ACC112 (cell line): ENCODE measurements around the gene C14orf119.

Experiments used
- H2AFZ ChIP-seq: fragments of 200-600 bp; sonication (generic); one replicate; pipeline ENCODE4 v1.6.0; 2017; ENCODE audit warnings: antibody characterized with exemption, low read length; ENCODE audit not compliant: unreplicated experiment
- H3K27ac ChIP-seq: fragments of 200-600 bp; sonication (generic); 2 replicates; pipeline ENCODE4 v1.5.1; 2014; ENCODE audit warnings: low read depth, mild to moderate bottlenecking, antibody characterized with exemption, low read length, moderate library complexity
- H3K27me3 ChIP-seq: fragments of 200-600 bp; sonication (generic); 2 replicates; pipeline ENCODE4 v1.6.1; 2014; ENCODE audit warnings: mild to moderate bottlenecking, antibody characterized with exemption, low read length, moderate library complexity, mixed read lengths; ENCODE audit not compliant: insufficient read depth
- H3K36me3 ChIP-seq: fragments of 200-600 bp; sonication (generic); 2 replicates; pipeline ENCODE4 v1.6.1; 2016; ENCODE audit warnings: mild to moderate bottlenecking, antibody characterized with exemption, low read length, moderate library complexity, mixed read lengths; ENCODE audit not compliant: insufficient read depth
- H3K4me1 ChIP-seq: fragments of 200-600 bp; sonication (generic); one replicate; pipeline ENCODE4 v1.6.1; 2016; ENCODE audit warnings: low read length, mixed read lengths; ENCODE audit not compliant: insufficient read depth, unreplicated experiment, control insufficient read depth
- H3K4me3 ChIP-seq: fragments of 200-600 bp; sonication (generic); 2 replicates; pipeline ENCODE4 v1.5.1; 2014; ENCODE audit warnings: mild to moderate bottlenecking, low read depth, low read length
- H3K79me2 ChIP-seq: fragments of 200-600 bp; sonication (generic); one replicate; pipeline ENCODE4 v1.6.0; 2016; ENCODE audit warnings: low read length; ENCODE audit not compliant: control insufficient read depth, unreplicated experiment, insufficient read depth

Gene C14orf119

DNA sequence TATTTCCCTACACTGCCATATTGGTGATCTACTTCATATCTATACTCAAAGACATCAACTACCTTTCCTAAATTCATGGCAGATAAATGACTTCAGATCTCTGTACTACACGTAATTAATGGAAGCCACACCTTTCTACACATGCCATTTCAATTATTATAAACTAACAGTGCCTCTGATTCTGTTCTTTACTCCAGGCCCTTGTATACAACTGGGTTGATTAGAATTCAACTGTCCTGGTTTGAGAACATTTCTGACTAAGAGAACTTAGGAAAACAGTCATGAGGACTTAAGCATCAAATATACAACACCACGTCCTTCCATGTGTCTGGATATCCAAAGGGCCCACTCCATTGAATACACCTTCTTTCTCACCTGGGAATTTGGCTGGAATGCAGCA is 2.2 kb upstream of the C14orf119 start:
- no peak overlapping the region for H2AFZ ChIP-seq
- H3K4me1 ChIP-seq = peaks cover 33% of the 10 kb centered on the region
- H3K27me3 ChIP-seq = no peaks in the 10 kb centered on the region
- peaks cover 70% of the 10 kb centered on the region for H3K79me2 ChIP-seq
- no peak overlapping the region for H3K27ac ChIP-seq
- H3K4me3 ChIP-seq = peak overlapping the region; percentile 83
- peaks cover 41% of the 10 kb centered on the region for H3K36me3 ChIP-seq

DNA sequence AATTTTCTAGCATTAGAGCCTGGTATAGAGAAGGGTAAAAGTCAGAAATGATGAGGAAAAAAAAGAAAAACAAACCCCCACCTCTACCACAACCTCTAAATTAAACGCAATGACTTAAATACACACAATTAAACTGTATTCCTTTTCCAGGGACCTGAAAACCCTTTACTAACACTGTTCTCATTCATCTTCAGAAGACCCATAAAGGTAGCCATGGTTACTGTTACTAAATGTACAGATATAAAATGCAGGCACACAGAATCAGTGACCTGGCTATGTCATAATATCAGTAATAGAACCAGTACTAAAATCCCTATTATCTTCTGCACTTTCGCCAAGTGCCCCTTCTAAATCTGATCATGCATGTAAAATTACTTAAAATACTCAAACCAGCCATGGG is 1.8 kb upstream of the C14orf119 start:
- Histone ChIP-seq H3K36me3 (peaks cover 41% of the 10 kb centered on the region), H2AFZ (no peak overlapping the region), H3K27me3 (no peaks in the 10 kb centered on the region), H3K27ac (no peak overlapping the region; the same call in 1 of the 2 replicates), H3K79me2 (peaks cover 73% of the 10 kb centered on the region), H3K4me3 (peak overlapping the region; percentile 83), H3K4me1 (peaks cover 33% of the 10 kb centered on the region)

DNA sequence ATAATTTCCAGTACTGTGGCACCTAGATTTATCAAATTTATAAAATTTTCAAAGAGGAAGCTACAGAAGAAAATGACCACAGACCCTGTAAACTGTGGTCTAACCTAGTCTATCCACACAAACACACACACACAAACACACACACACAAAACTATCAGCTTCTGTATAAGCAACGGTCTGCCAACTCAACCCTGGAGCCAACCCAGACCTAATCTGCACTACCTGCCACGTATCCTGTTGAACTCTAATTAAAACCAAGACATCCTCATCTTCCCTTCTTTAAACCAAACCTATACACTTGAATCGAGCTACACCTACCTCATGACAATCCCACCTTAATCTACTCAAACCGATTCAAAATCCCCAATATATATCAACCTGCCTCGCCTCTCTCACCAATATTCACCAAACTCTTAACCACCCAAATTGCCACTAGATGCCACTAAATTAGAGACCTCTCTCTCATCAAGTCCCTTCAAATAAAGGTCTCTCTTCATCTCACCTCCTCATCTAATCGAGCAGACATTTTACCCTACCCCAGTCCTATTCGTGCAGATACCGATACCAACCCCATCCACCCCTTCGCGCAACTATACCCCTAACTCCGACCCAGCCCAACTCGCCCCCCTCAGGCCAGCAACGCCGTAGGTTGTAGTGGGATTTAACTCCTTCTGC is 1.2 kb upstream of the C14orf119 start:
- Histone ChIP-seq H2AFZ (peak overlapping the region; percentile 83), H3K27ac (peak overlapping the region; percentile 88), H3K4me1 (peaks cover 33% of the 10 kb centered on the region), H3K79me2 (peaks cover 76% of the 10 kb centered on the region), H3K27me3 (no peaks in the 10 kb centered on the region), H3K36me3 (peaks cover 44% of the 10 kb centered on the region), H3K4me3 (peak overlapping the region; percentile 83)

DNA sequence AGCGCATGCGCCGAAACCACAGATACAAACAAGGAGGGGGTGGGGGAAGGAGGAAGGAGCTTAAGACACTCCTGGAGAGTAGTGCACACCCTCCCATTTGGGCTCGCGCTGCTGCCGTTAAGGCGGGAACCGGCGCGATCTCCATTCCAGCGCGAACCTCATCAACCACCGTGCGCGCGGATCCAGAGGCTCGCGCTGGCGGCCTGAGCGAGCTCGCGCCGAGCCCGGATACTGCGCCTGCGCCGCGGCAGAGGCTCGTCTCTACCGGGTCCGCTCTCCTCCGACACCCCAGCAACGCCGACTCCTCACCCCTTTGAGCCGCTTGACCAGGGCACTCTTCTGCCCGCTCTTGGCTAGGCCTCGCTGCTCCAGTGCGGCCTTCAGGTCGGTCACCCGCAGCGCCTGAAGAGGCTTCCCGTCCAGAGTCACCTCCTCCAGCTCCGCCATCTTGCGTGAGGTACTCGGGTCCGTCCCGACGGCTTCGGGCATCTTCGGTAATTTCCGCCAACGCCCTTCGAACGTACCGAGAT is 574 bp upstream of the C14orf119 start, which contains the start of gene ACIN1:
Gene ACIN1 (minus strand): TSS at position 471 of the 530 bp plus-strand sequence. CDS start 24 bp downstream, at position 447.
- Histone ChIP-seq H3K27ac (peak within 1 kb of the TSS; percentile 88), H3K4me3 (peak within 1 kb of the TSS; percentile 83), H3K79me2 (peaks cover 80% of the 10 kb centered on the region), H3K4me1 (peaks cover 33% of the 10 kb centered on the region), H3K36me3 (peaks cover 40% of the 10 kb centered on the region), H3K27me3 (no peaks in the 10 kb centered on the region), H2AFZ (peak within 1 kb of the TSS; percentile 83)

DNA sequence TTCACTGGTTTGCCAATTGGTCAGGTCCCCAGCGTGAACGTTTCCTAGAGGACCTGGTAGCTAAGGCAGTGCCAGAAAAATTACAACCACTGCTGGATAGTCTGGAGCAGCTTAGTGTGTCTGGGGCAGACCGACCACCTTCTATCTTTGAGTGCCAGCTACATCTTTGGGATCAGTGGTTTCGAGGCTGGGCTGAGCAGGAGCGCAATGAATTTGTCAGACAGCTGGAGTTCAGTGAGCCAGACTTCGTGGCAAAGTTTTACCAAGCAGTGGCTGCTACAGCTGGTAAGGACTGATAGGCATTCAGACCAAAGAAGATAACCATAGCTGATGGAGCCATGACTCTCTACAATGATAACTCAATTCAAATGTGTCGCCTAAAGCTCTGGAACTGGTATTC is 2.5 kb downstream of the C14orf119 start:
- Histone ChIP-seq H3K4me3 (peak overlapping the region; percentile 83), H2AFZ (no peak overlapping the region), H3K27ac (no peak overlapping the region), H3K36me3 (peaks cover 26% of the 10 kb centered on the region), H3K4me1 (peaks cover 24% of the 10 kb centered on the region), H3K79me2 (peaks cover 56% of the 10 kb centered on the region), H3K27me3 (no peaks in the 10 kb centered on the region)

DNA sequence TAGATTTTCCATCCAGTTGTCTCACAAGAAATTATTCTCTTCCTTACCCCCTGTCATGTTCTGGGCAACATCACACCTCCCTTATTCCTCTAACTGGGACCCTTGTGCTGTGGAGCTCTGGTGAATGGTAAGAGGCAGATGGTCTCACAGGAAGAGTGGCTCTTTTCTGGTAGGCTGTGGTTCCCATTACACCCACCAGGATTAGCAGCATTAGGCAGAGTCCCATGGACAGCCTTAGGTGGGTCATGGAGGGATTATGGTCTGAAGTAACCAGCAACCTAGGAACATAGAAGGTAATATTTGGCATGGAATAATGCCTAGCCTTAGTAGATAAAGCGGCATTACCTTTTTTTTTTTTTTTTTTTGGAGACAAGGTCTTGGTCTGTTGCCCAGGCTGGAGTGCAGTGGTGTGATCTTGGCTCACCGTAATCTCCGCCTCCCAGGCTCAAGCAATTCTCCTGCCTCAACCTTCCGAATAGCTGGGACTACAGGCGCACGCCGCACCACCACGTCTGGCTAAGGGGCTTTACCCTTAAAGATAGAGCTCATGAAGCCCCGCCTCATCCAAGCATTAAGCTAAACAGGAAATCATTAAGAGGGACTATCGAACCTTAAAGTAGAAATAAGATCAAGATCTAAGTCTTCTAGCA is 4.0 kb downstream of the C14orf119 start:
- peaks cover 14% of the 10 kb centered on the region for H3K4me1 ChIP-seq

DNA sequence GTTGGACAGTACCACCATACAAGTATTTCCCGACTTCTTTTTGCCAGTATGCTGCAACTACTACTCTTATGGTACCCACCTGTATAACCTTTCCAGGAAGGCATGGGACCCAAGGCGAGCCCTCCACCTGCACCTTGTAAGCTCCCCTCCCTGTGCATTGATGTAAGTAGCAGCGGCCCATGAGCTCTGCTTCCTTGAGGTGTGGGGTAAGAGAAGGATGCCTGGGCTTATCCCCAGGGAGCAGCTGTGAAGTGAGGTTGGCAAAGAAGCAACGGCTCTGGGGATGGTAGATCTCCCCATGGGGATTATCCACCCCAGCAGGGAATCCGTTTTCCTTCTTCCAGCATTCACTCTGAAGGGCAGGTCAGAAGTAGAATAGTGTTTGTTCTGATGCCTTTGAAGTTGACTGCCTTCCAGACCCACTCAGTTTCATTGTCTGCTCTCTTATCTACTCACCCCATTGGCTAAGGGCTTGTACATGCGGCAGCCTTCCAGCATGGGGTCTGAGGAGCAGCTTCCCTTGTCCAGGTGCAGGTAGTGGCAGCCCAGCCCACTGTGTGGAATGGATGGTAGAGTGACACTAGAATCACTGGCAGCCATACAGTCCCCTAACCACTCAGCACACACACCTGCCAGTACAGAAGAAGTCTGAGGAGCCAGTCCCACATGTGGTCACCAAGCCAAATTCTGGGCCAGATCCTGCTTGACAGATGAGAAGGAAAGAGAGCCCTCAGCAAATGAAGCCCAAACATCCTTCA is 6.1 kb downstream of the C14orf119 start:
- peaks cover 32% of the 10 kb centered on the region for H3K79me2 ChIP-seq
- no peak overlapping the region for H3K27ac ChIP-seq
- H3K36me3 ChIP-seq = peaks cover 20% of the 10 kb centered on the region
- H2AFZ ChIP-seq = no peak overlapping the region
- peaks cover 14% of the 10 kb centered on the region for H3K4me1 ChIP-seq
- H3K4me3 ChIP-seq = no peak overlapping the region
- H3K27me3 ChIP-seq = no peaks in the 10 kb centered on the region

More for the DNA sequence above, 4.0 kb downstream of the C14orf119 start:
- no peak overlapping the region for H2AFZ ChIP-seq
- peaks cover 20% of the 10 kb centered on the region for H3K36me3 ChIP-seq
- no peak overlapping the region for H3K4me3 ChIP-seq
- H3K79me2 ChIP-seq = peaks cover 40% of the 10 kb centered on the region
- no peak overlapping the region for H3K27ac ChIP-seq
- no peaks in the 10 kb centered on the region for H3K27me3 ChIP-seq

DNA sequence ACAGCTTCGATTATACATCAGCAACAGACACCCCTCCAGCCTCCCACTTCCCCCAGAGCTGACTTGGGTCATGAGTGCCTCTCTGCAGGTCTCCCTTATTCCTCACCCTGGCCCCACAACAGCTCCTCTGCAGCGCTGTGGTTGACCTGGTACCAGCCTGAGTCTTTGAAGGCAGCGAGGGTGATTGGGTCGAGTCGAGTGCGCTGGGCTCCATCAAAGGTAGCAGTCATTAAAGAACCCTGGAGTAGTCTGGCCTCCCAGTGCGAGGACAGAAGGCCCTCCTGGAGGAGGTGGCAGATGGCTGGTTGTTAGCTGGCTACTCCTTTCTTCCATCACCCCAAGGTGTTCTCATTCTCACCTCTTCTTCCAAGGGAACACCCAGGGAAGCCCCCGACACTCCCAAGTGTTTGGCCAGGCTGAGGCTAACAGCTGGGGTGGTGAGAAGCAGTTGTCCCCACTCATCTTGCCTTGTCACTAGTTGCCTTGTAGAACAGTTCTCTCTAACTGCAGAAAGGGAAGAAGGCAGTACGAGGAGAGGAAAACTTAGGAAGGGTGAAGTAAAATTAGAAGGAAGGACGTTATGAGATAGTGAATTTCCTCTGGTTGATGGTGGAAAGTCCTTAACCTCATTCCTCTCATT is 6.8 kb downstream of the C14orf119 start:
- Histone ChIP-seq H2AFZ (no peak overlapping the region), H3K27ac (no peak overlapping the region), H3K4me1 (peaks cover 8% of the 10 kb centered on the region), H3K36me3 (peaks cover 20% of the 10 kb centered on the region), H3K27me3 (no peaks in the 10 kb centered on the region), H3K4me3 (no peak overlapping the region), H3K79me2 (peaks cover 25% of the 10 kb centered on the region)

DNA sequence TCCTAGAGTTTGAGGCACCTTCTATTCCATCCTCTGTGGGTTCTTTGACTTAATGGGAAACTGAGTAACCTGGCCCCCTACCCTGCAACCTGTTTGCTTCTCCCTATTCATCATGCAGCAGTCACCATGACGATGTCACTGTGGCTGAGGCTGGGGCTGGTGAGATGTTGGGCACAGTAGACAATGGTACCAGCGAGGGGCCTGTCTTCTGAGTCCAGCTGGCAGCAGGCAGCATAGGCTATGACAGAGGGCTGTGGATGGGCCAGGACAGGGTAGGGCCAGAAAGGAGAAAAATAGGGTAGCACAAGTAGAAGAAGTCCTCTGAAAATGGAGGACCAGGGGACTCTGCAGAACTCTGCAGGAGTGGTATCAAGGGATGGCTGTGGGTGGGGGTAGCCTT is 7.5 kb downstream of the C14orf119 start:
- Histone ChIP-seq H3K27me3 (no peaks in the 10 kb centered on the region), H3K27ac (no peak overlapping the region), H2AFZ (no peak overlapping the region), H3K79me2 (peaks cover 18% of the 10 kb centered on the region), H3K4me3 (no peak overlapping the region), H3K36me3 (peaks cover 15% of the 10 kb centered on the region), H3K4me1 (peaks cover 1% of the 10 kb centered on the region)

DNA sequence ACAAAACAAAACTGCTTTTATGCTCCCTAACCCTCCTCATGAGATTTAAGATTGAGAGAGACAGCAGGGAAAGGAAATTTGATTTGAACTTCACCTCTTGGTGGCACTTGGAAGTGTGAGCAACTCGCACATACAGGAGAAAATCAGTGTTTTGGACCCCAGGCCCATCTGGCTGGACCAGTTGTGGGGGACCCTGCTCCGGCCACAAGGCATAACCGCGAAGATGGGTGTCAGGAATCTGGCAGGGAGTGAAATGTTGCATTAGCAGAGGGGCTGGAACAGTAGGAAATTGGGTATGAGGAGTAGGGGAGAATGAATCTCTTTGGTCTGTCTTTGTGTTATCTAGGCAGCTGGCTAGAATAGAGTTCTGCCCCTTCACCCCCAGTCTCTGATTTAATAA is 8.3 kb downstream of the C14orf119 start:
- Histone ChIP-seq H3K4me1 (no peaks in the 10 kb centered on the region), H3K79me2 (peaks cover 10% of the 10 kb centered on the region), H3K27ac (no peak overlapping the region), H3K27me3 (no peaks in the 10 kb centered on the region), H3K4me3 (no peak overlapping the region), H3K36me3 (peaks cover 7% of the 10 kb centered on the region; the same call in 1 of the 2 replicates), H2AFZ (no peak overlapping the region)
